ENCODE measurements around the gene SLC41A2.

DNA sequence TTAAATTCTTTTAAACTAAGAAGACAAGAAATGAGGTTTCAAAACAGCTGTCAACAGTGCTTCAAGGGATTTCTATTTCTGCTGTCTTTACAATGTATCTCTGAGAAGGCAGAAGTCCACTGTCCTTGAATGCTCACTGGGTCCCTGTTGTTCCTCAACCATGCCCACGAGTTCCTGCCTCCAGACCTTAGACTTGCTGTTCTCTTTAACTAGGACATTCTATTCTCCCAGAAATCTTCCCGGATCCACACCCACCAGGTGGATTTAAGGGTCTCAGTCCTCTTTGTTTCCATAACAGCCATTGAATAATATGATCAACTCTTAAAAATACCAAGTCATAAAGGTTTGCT lies 6.7 kb upstream of the SLC41A2 start:
- TF ChIP-seq, protein P1, sequence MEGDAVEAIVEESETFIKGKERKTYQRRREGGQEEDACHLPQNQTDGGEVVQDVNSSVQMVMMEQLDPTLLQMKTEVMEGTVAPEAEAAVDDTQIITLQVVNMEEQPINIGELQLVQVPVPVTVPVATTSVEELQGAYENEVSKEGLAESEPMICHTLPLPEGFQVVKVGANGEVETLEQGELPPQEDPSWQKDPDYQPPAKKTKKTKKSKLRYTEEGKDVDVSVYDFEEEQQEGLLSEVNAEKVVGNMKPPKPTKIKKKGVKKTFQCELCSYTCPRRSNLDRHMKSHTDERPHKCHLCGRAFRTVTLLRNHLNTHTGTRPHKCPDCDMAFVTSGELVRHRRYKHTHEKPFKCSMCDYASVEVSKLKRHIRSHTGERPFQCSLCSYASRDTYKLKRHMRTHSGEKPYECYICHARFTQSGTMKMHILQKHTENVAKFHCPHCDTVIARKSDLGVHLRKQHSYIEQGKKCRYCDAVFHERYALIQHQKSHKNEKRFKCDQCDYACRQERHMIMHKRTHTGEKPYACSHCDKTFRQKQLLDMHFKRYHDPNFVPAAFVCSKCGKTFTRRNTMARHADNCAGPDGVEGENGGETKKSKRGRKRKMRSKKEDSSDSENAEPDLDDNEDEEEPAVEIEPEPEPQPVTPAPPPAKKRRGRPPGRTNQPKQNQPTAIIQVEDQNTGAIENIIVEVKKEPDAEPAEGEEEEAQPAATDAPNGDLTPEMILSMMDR (conservative IDR thresholded peaks at IDR 0.05 in 1 of 2, IDR thresholded peaks at IDR 0.05 in 1 of 2; ENCODE audit: extremely low read depth in 1 of 2, insufficient read depth in 1 of 2, low read depth in 1 of 2, low read length in 2 of 2): no peak
- no peak for TF ChIP-seq EZH2 (IDR thresholded peaks at IDR 0.05; ENCODE audit: borderline replicate concordance, low read length)

Data from mammary epithelial cell (primary cell).